CD4-positive, alpha-beta memory T cell (primary cell): ENCODE data around the gene TOP2A. TPM values are rescaled to one million over a fixed set of nuclear protein-coding genes. Genes with fewer than 3 reads are reported as not detected.

Source experiments
- CTCF ChIA-PET: fragments of 350-600 bp; sonication (Branson Sonifier 250); formaldehyde crosslinking; loops from one replicate; lab custom pipeline; 2021; ENCODE audit warnings: inconsistent platforms; ENCODE audit not compliant: partially characterized antibody; lab: Charles Lee
- POLR2A ChIA-PET: fragments of 350-600 bp; sonication (Branson Sonifier 250); formaldehyde crosslinking; loops from one replicate; lab custom pipeline; 2021; ENCODE audit not compliant: partially characterized antibody; lab: Charles Lee
- DNase-seq, 5 donors: peaks; one replicate each; pipeline versions ENCODE4 v3.0.0 to v3.0.0-alpha.2; 2020 to 2022; ENCODE audit warnings: mixed read lengths in 1 of 5
- H3K27ac ChIP-seq: one replicate; pipeline ENCODE4 v1.7.0; 2013; ENCODE audit warnings: low read depth, low read length
- H3K27me3 ChIP-seq: 2 replicates; pipeline ENCODE4 v1.7.0; 2013; ENCODE audit warnings: mild to moderate bottlenecking, low read length, moderate library complexity; ENCODE audit not compliant: insufficient read depth
- H3K36me3 ChIP-seq: 2 replicates; pipeline ENCODE4 v1.7.0; 2013; ENCODE audit warnings: mild to moderate bottlenecking, low read length, moderate library complexity; ENCODE audit not compliant: insufficient read depth
- H3K4me1 ChIP-seq: 2 replicates; pipeline ENCODE4 v1.7.0; 2013; ENCODE audit warnings: mild to moderate bottlenecking, low read length, moderate library complexity; ENCODE audit not compliant: insufficient read depth
- H3K4me3 ChIP-seq, 2 donors: one replicate each; pipeline ENCODE4 v1.7.0; 2013; ENCODE audit warnings: low read length in 2 of 2, mild to moderate bottlenecking in 1 of 2
- H3K9me3 ChIP-seq, 2 donors: one replicate each; pipeline ENCODE4 v1.7.0; 2013; ENCODE audit warnings: low read length in 2 of 2, control low read depth in 1 of 2; ENCODE audit not compliant: control insufficient read depth in 1 of 2
- H3K27ac Mint-ChIP-seq, 7 donors: one replicate each; pipeline ENCODE4 v1.8.0; 2020 to 2021; ENCODE audit warnings: mixed read lengths in 7 of 7, mild to moderate bottlenecking in 6 of 7, inconsistent platforms in 3 of 7, moderate library complexity in 3 of 7
- H3K27me3 Mint-ChIP-seq, 2 donors: one replicate each; pipeline ENCODE4 v1.8.0; 2020 to 2021; ENCODE audit warnings: mixed read lengths in 2 of 2
- H3K36me3 Mint-ChIP-seq, 2 donors: one replicate each; pipeline ENCODE4 v1.8.0; 2020 to 2021; ENCODE audit warnings: mixed read lengths in 2 of 2, inconsistent platforms in 1 of 2, mild to moderate bottlenecking in 1 of 2
- H3K4me1 Mint-ChIP-seq, 4 donors: one replicate each; pipeline ENCODE4 v1.8.0; 2020 to 2021; ENCODE audit warnings: mixed read lengths in 4 of 4, mild to moderate bottlenecking in 1 of 4
- H3K4me3 Mint-ChIP-seq, 8 donors: one replicate each; pipeline ENCODE4 v1.8.0; 2020 to 2021; ENCODE audit warnings: mixed read lengths in 8 of 8, mild to moderate bottlenecking in 7 of 8, moderate library complexity in 6 of 8, inconsistent platforms in 3 of 8
- H3K9me3 Mint-ChIP-seq, 8 donors: one replicate each; pipeline ENCODE4 v1.8.0; 2020 to 2021; ENCODE audit warnings: mixed read lengths in 8 of 8, mild to moderate bottlenecking in 5 of 8, inconsistent platforms in 3 of 8, moderate library complexity in 1 of 8
- intact Hi-C: fragments of 100-400 bp; cut with micrococcal nuclease; formaldehyde crosslinking; loops from one replicate; pipeline ENCODE4 v1.15.1; 2023
- polyA plus RNA-seq, 2 donors: library from polyadenylated mRNA; unstranded; fragments of 300-500 nt; fragmentation: Illumina TruSeq; gene quantifications; one replicate each; pipeline ENCODE4 v1.2.3, GENCODE V29; 2021
- total RNA-seq, 2 experiments: library from RNA; stranded (reverse); gene quantifications; one replicate each; pipeline ENCODE4 v1.2.3, GENCODE V29; 2021

Gene TOP2A
- total and polyA plus RNA-seq, 4 experiments from 2014 or later = 0.10 to 1.1 (median 0.30) TPM

DNA sequence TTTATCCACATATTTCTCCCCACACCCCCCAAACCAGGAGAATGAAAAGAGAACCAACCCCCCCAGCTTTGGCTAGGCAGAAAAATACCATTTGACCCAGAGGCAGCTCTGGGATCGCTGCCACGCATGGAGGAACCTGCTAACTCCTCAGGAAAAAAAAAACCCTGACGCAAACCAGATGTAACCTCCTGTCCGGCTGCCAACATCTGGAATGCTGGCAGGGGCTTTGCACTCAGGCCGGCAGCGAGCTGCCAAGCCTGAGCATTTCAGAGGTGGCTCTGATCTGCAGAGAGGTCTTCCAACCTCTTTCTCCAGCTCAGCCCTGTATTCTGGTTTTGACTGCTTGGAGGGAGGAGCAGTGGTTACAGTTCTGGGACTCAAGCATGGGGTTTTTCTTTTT is 33.7 kb upstream of the TOP2A start:
- no peak overlapping the region for H3K4me3 Mint-ChIP-seq
- Histone ChIP-seq H3K27ac (no peak overlapping the region), H3K27me3 (no peaks in the 10 kb centered on the region), H3K4me3 (no peak overlapping the region), H3K9me3 (no peaks in the 10 kb centered on the region), H3K36me3 (no peaks in the 10 kb centered on the region), H3K4me1 (peaks cover 25% of the 10 kb centered on the region)
- H3K9me3 Mint-ChIP-seq = no peaks in the 10 kb centered on the region
- peaks cover 9 to 23% (median 16%) of the 10 kb centered on the region in 4 donors for H3K4me1 Mint-ChIP-seq
- peak overlapping the region in 1 of 7 donors; percentile 19 for H3K27ac Mint-ChIP-seq
- intact Hi-C loops = no loop called here
- peaks cover 0 to 3% of the 10 kb centered on the region in 2 donors for H3K36me3 Mint-ChIP-seq
- POLR2A ChIA-PET = no interaction called here
- no peaks in the 10 kb centered on the region for H3K27me3 Mint-ChIP-seq
- no peak for DNase-seq
- CTCF ChIA-PET = interaction anchor here (0.7 to 16.7 kb wide), 13 partner anchors 8 to 108 kb away, joined by 3 to 192 read pairs (median 3); partner anchors contain the start of gene IGFBP4

DNA sequence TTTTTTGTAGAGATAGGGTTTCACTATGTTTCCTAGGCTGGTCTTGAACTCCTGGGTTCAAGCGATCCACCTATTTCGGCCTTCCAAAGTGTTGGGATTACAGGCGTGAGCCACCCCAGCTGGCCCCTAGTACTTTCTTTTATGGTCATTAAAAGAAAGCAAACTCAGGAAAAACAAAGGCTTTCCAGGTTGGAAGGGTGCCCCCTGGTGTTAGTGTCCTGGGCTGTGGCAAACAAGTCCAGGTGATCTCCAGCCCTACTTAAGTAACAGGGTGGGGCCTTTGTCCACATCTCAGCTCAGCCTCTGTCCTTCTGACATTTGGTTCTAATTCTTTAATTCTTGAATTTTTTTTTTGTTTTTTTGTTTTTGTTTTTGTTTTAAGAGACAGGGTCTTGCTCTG is 32.5 kb upstream of the TOP2A start:
- Mint-ChIP-seq H3K27ac (no peak overlapping the region), H3K36me3 (peaks cover 0 to under 1% of the 10 kb centered on the region in 2 donors), H3K27me3 (no peaks in the 10 kb centered on the region), H3K4me1 (peaks cover 12 to 30% (median 21%) of the 10 kb centered on the region in 4 donors), H3K4me3 (no peak overlapping the region), H3K9me3 (no peaks in the 10 kb centered on the region)
- intact Hi-C loops = no loop called here
- no peaks in the 10 kb centered on the region for H3K9me3 ChIP-seq
- no peaks in the 10 kb centered on the region for H3K27me3 ChIP-seq
- ChIA-PET CTCF (interaction anchor here (1.0 to 16.7 kb wide), 14 partner anchors 13 to 165 kb away, joined by 3 to 192 read pairs (median 4); partner anchors contain the start of gene TOP2A), POLR2A (interaction anchor here (1.1 to 2.4 kb wide), 2 partner anchors 31 to 83 kb away, joined by 3 to 7 read pairs; no protein-coding TSS in a partner anchor)
- H3K36me3 ChIP-seq = no peaks in the 10 kb centered on the region
- no peak overlapping the region for H3K4me3 ChIP-seq
- no peak overlapping the region for H3K27ac ChIP-seq
- DNase-seq = peak in 2 of 5 donors; percentile 18 to 26
- peaks cover 35% of the 10 kb centered on the region for H3K4me1 ChIP-seq

DNA sequence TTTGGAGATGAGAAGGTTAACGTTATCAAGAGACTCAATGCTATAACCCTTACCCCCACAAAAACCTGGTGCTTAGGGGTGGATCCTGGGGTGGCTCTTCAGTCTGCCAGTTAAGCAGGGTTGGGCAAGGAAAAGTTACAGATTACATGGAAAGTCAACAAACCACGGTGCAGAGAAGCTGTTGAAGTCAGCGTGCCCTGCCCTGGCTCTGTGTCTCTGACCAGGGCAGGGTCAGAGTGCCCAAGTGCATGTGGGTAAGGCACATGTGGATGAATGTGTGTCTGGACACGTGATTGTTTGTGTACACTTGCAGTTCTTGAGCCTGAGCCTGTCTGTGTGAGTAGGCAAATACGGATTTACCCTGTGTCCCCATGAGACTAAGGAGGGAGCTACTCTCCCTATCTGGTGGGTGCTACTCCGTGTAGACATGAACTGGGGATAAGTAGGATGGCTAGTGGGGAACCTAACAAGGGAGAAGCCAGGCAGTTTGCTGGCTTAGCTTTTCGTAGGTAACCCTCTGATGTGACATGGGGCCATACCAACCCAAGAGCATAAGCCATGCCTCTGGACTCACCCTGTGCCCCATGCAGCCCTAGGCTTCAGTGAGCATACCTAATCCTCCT is 31.1 kb upstream of the TOP2A start:
- Histone ChIP-seq H3K36me3 (no peaks in the 10 kb centered on the region), H3K4me1 (peaks cover 48% of the 10 kb centered on the region), H3K27ac (no peak overlapping the region), H3K4me3 (no peak overlapping the region), H3K27me3 (no peaks in the 10 kb centered on the region), H3K9me3 (no peaks in the 10 kb centered on the region)
- ChIA-PET POLR2A (interaction anchor here (0.8 to 2.4 kb wide), 4 partner anchors 22 to 105 kb away, joined by 4 to 12 read pairs (median 6); no protein-coding TSS in a partner anchor), CTCF (interaction anchor here (1.0 to 16.7 kb wide), 12 partner anchors 9 to 146 kb away, joined by 3 to 192 read pairs (median 4); partner anchors contain the start of gene TOP2A)
- Mint-ChIP-seq H3K27ac (peak overlapping the region in 2 of 7 donors; percentile 75 to 79), H3K9me3 (peaks cover 0 to 6% (median 0%) of the 10 kb centered on the region in 8 donors), H3K36me3 (peaks cover 0 to 6% of the 10 kb centered on the region in 2 donors), H3K4me3 (peak overlapping the region in 1 of 8 donors; percentile 22), H3K4me1 (peaks cover 21 to 43% (median 34%) of the 10 kb centered on the region in 4 donors), H3K27me3 (peaks cover 2 to 6% of the 10 kb centered on the region in 2 donors)
- no peak for DNase-seq
- intact Hi-C loops = no loop called here

DNA sequence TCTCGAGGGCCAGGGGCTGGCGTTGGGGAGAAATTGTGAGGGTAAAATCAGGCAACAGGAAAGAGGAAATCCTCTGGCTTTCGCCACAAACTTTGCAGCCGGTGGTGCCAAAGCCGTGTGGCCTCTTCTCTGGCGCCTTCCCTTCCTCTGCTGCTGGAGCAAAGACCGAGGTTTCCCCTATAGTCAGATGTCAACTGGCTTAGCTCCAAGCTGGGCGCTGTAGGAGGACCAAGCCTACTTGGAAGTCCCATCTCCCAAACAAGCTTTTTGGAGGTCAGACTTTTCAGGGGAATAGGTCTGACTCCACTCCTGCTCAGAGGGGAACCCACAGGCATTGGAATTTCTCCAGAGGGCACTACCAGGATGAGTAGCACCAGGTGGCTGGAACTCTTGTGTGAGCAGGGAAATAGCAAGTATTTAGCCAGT is 30.5 kb upstream of the TOP2A start:
- POLR2A ChIA-PET = interaction anchor here (0.8 to 2.4 kb wide), 5 partner anchors 22 to 106 kb away, joined by 3 to 12 read pairs (median 4); no protein-coding TSS in a partner anchor
- no peak for DNase-seq
- no peaks in the 10 kb centered on the region for H3K36me3 ChIP-seq
- H3K27ac ChIP-seq = no peak overlapping the region
- Mint-ChIP-seq H3K4me3 (peak overlapping the region in 4 of 8 donors; percentile 13 to 31 (median 19)), H3K4me1 (peaks cover 21 to 43% (median 34%) of the 10 kb centered on the region in 4 donors), H3K27me3 (peaks cover 2 to 6% of the 10 kb centered on the region in 2 donors), H3K36me3 (peaks cover 0 to 6% of the 10 kb centered on the region in 2 donors), H3K9me3 (peaks cover 0 to 6% (median 0%) of the 10 kb centered on the region in 8 donors), H3K27ac (peak overlapping the region in 4 of 7 donors; percentile 8 to 38 (median 14))
- CTCF ChIA-PET = interaction anchor here (1.0 to 16.7 kb wide), 13 partner anchors 9 to 145 kb away, joined by 3 to 192 read pairs (median 4); partner anchors contain the start of genes RARA and TOP2A
- no peaks in the 10 kb centered on the region for H3K9me3 ChIP-seq
- peaks cover 48% of the 10 kb centered on the region for H3K4me1 ChIP-seq
- no peaks in the 10 kb centered on the region for H3K27me3 ChIP-seq
- intact Hi-C loops = no loop called here
- H3K4me3 ChIP-seq = no peak overlapping the region

DNA sequence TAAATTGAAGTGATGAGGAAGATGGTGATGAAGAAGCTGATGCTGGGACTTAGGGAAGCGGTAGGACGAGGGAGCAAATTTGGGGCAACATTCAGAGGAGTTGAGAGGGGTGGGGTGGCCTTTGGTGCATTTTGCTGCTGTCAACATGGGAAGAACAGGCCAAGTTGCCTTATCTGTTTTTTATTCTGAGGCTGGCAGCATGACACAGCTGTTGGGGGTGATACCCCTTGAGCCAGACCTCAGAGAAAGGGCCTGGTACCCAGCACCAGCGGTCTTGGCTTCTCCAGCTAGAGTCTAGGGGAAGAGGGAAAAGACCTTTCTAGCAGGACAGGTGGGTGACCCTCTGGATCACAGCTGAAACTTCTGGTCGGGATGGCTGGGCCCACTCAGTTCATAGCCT is 30.1 kb upstream of the TOP2A start:
- peaks cover 2 to 6% of the 10 kb centered on the region in 2 donors for H3K27me3 Mint-ChIP-seq
- peak overlapping the region in 5 of 8 donors; percentile 7 to 37 (median 16) for H3K4me3 Mint-ChIP-seq
- peaks cover 0 to 6% of the 10 kb centered on the region in 2 donors for H3K36me3 Mint-ChIP-seq
- no peaks in the 10 kb centered on the region for H3K27me3 ChIP-seq
- H3K4me3 ChIP-seq = no peak overlapping the region
- H3K9me3 Mint-ChIP-seq = peaks cover 0 to 6% (median 0%) of the 10 kb centered on the region in 8 donors
- ChIA-PET POLR2A (interaction anchor here (1.0 to 2.4 kb wide), 4 partner anchors 33 to 85 kb away, joined by 3 to 12 read pairs (median 5); no protein-coding TSS in a partner anchor), CTCF (interaction anchor here (0.5 to 16.7 kb wide), 13 partner anchors 10 to 172 kb away, joined by 3 to 192 read pairs (median 4); partner anchors contain the start of genes RARA and TOP2A)
- no peaks in the 10 kb centered on the region for H3K36me3 ChIP-seq
- H3K9me3 ChIP-seq = no peaks in the 10 kb centered on the region
- no peak overlapping the region for H3K27ac ChIP-seq
- H3K4me1 ChIP-seq = peaks cover 51% of the 10 kb centered on the region
- intact Hi-C loops = no loop called here
- H3K27ac Mint-ChIP-seq = peak overlapping the region in 2 of 7 donors; percentile 8 to 38
- no peak for DNase-seq
- H3K4me1 Mint-ChIP-seq = peaks cover 21 to 44% (median 34%) of the 10 kb centered on the region in 4 donors

DNA sequence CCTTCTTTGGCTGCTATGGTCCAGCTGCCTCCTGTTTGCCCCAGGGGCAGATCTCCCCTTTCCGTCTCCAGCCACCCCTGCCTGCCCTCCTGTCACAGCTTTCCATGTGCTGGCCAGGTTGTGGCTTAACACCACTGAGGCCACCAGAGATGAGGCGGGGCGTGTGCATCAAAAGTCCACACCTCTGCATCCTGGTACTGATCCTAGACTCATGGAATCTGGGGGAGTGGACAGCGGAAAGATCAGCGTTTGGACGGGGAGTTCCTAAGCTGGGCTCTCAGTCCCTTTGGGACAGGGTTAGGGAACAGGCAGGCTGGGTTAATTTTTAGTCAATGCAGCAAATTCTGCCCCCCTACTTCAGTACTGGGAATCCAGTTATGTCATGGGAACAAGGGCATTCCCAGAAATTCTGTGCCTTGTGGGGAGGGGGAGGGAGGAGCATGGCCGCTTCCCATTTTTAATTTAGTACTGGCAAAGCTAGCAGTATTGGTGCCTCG is 29.5 kb upstream of the TOP2A start:
- Histone ChIP-seq H3K36me3 (no peaks in the 10 kb centered on the region), H3K9me3 (no peaks in the 10 kb centered on the region), H3K27ac (no peak overlapping the region), H3K4me1 (peaks cover 54% of the 10 kb centered on the region), H3K27me3 (no peaks in the 10 kb centered on the region), H3K4me3 (no peak overlapping the region)
- Mint-ChIP-seq H3K27ac (no peak overlapping the region), H3K4me1 (peaks cover 21 to 50% (median 36%) of the 10 kb centered on the region in 4 donors), H3K36me3 (peaks cover 0 to 6% of the 10 kb centered on the region in 2 donors), H3K9me3 (peaks cover 0 to 6% (median 0%) of the 10 kb centered on the region in 8 donors), H3K4me3 (peak overlapping the region in 1 of 8 donors; percentile 31), H3K27me3 (peaks cover 2 to 6% of the 10 kb centered on the region in 2 donors)
- intact Hi-C loops = no loop called here
- ChIA-PET CTCF (interaction anchor here (0.5 to 16.7 kb wide), 12 partner anchors 10 to 172 kb away, joined by 3 to 192 read pairs (median 4); partner anchors contain the start of genes RARA and TOP2A), POLR2A (interaction anchor here (0.9 to 1.4 kb wide), 5 partner anchors 32 to 94 kb away, joined by 3 to 5 read pairs (median 4); no protein-coding TSS in a partner anchor)
- no peak for DNase-seq
